ENCODE measurements around the gene HYDIN.

GRCh38 chr16:70790815-70791214 lies 439.7 kb downstream of the HYDIN start:
- TF ChIP-seq CTCF (conservative IDR thresholded peaks at IDR 0.05; ENCODE audit: low read length) (no peak), EZH2phosphoT487 (IDR thresholded peaks at IDR 0.05; ENCODE audit: borderline replicate concordance) (no peak)

All from Loucy (cell line).